SH-SY5Y (cell line): ENCODE measurements around the gene C4orf36.

Experiments used
- GATA2 ChIP-seq: IDR thresholded peaks from 2 replicates; pipeline ENCODE4 v1.6.1; 2011; ENCODE audit warnings: mild to moderate bottlenecking, low read depth, low read length
- GATA3 ChIP-seq: IDR thresholded peaks from 2 replicates; pipeline ENCODE4 v1.6.1; 2011; ENCODE audit warnings: low read depth, mild to moderate bottlenecking, low read length, moderate library complexity

- TF ChIP-seq GATA2 (no peak), GATA3 (no peak)
Observed at GRCh38 chr4:86870442-86871069, 21.7 kb downstream of the C4orf36 start.
